Mononuclear cell (primary cell): Measurements from ENCODE around the gene SPESP1. TPM values are rescaled to one million over a fixed set of nuclear protein-coding genes. Genes with fewer than 3 reads are reported as not detected.
"Not testable (repeated sequence)": the region's sequence is repeated elsewhere in the genome, so short reads cannot be mapped to it uniquely, and the experiment has no call there.

ENCODE experiments used
- H3K27me3 ChIP-seq: 2 replicates; pipeline ENCODE4 v1.6.0; 2011; ENCODE audit warnings: low read length, control low read depth; ENCODE audit not compliant: insufficient read depth
- H3K4me1 ChIP-seq: 2 replicates; pipeline ENCODE4 v1.5.1; 2011; ENCODE audit warnings: mild to moderate bottlenecking, low read length, control low read depth; ENCODE audit not compliant: insufficient read depth
- H3K4me3 ChIP-seq: 2 replicates; pipeline ENCODE4 v1.5.1; 2011; ENCODE audit warnings: mild to moderate bottlenecking, low read length, moderate library complexity
- H3K9me3 ChIP-seq: 2 replicates; pipeline ENCODE4 v1.5.1; 2011; ENCODE audit warnings: low read depth, mild to moderate bottlenecking, control low read depth, low read length
- total RNA-seq: library from RNA; depleted of rRNA; stranded (reverse); fragments of >200 nt; gene quantifications from one replicate; pipeline ENCODE4 v1.2.3, GENCODE V29; 2012

Gene SPESP1
- total RNA-seq, 1 donor, result 0.21 TPM

GRCh38 chr15:68933001-68933400 lies 2.7 kb downstream of the SPESP1 start:
- Histone ChIP-seq H3K4me1 (no peaks in the 10 kb centered on the region), H3K27me3 (no peaks in the 10 kb centered on the region), H3K4me3 (no peak overlapping the region), H3K9me3 (no peaks in the 10 kb centered on the region)

- H3K4me1 ChIP-seq, result no peaks in the 10 kb centered on the region
- no peak overlapping the region for H3K4me3 ChIP-seq
- H3K27me3 ChIP-seq, result no peaks in the 10 kb centered on the region
- H3K9me3 ChIP-seq, result no peaks in the 10 kb centered on the region
Observed at GRCh38 chr15:68934341-68934740, 4.0 kb downstream of the SPESP1 start.

DNA sequence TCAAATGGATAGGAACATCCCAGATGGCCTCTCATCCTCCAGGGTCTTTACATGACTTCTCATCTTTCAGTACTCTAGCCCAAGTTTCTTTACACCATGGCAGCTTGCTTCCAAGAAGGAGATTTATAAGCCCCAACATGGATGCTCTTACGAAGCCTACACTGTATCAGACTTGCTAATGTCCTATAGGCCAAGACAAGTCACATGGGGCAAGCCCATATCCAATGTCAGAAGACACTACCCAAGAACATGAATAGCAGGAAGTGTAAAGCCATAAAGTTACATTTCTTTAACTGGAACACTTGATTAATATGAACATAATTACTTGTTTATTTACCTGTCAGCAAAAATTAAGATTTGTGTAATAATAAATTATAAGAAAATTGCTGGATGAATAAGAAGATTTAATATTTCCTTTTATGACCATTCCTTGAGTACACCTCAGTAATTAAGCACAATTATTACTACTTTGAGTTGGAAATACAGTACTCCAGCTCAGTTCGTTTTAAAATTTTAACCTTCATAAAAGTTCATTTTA lies 5.1 kb downstream of the SPESP1 start:
- no peaks in the 10 kb centered on the region for H3K27me3 ChIP-seq
- no peaks in the 10 kb centered on the region for H3K9me3 ChIP-seq

GRCh38 chr15:68939501-68939900 lies 9.2 kb downstream of the SPESP1 start:
- Histone ChIP-seq H3K4me1 (no peaks in the 10 kb centered on the region), H3K4me3 (no peak overlapping the region), H3K9me3 (no peaks in the 10 kb centered on the region), H3K27me3 (peaks cover 10% of the 10 kb centered on the region)

More for the DNA sequence above, 5.1 kb downstream of the SPESP1 start:
- Histone ChIP-seq H3K4me1 (no peaks in the 10 kb centered on the region), H3K4me3 (no peak overlapping the region)

DNA sequence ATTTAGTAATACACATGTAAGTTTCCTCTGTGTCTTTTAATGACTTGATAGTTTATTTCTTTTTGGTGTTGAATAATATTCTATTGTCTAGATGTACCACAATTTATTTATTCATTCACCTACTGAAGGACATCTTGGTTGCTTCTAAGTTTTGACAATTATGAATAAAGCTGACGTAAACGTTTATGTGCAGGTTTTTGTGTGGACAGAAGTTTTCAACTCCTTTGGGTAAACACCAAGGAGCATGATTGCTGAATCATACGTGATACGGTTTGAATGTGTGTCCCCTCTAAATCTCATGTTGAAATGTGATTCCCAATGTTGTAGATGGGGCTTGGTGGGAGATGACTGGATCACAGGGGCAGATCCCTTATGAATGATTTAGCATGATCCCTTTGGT lies 21.5 kb downstream of the SPESP1 start:
- H3K4me3 ChIP-seq, result no peak overlapping the region
- H3K27me3 ChIP-seq, result no peaks in the 10 kb centered on the region
- no peaks in the 10 kb centered on the region for H3K4me1 ChIP-seq
- H3K9me3 ChIP-seq, result no peaks in the 10 kb centered on the region

DNA sequence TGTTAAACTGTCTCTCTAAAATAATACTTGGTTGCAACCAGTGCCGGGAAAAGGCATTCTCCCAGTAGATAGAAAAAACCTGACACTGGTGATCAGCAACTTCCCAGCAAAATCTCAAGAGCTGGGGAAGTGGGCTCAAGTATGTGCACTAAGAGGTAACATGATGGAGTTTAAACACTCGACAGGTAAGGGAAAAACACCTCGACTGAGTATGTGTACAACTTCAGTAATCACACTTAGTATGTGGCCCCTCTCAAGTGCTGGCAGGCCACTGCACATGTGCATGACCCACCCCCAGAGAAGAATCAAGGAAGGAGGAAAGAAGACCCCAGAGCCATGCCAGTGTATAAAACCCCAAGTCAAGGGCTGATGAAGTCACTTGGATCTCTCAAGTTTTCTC lies 27.4 kb downstream of the SPESP1 start:
- peaks cover 3% of the 10 kb centered on the region for H3K27me3 ChIP-seq
- no peaks in the 10 kb centered on the region for H3K4me1 ChIP-seq
- no peaks in the 10 kb centered on the region for H3K9me3 ChIP-seq
- no peak overlapping the region for H3K4me3 ChIP-seq

GRCh38 chr15:68958597-68958996 lies 28.3 kb downstream of the SPESP1 start:
- peaks cover 3% of the 10 kb centered on the region for H3K27me3 ChIP-seq
- no peaks in the 10 kb centered on the region for H3K4me1 ChIP-seq
- H3K9me3 ChIP-seq, result no peaks in the 10 kb centered on the region
- no peak overlapping the region for H3K4me3 ChIP-seq

GRCh38 chr15:68962465-68962864 lies 32.1 kb downstream of the SPESP1 start:
- peaks cover 6% of the 10 kb centered on the region for H3K27me3 ChIP-seq
- no peaks in the 10 kb centered on the region for H3K4me1 ChIP-seq
- no peaks in the 10 kb centered on the region for H3K9me3 ChIP-seq
- no peak overlapping the region for H3K4me3 ChIP-seq

DNA sequence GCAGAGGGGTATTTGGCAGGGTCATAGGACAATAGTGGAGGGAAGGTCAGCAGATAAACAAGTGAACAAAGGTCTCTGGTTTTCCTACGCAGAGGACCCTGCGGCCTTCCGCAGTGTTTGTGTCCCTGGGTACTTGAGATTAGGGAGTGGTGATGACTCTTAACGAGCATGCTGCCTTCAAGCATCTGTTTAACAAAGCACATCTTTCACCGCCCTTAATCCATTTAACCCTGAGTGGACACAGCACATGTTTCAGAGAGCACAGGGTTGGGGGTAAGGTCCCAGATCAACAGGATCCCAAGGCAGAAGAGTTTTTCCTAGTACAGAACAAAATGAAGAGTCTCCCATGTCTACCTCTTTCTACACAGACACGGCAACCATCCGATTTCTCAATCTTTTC lies 33.4 kb downstream of the SPESP1 start:
- H3K4me3 ChIP-seq, H3K4me1 ChIP-seq, H3K27me3 ChIP-seq, H3K9me3 ChIP-seq: not testable (repeated sequence)

GRCh38 chr15:68966996-68967395 lies 36.7 kb downstream of the SPESP1 start:
- H3K4me1 ChIP-seq, result no peaks in the 10 kb centered on the region
- peaks cover 20% of the 10 kb centered on the region for H3K9me3 ChIP-seq
- H3K4me3 ChIP-seq, result no peak overlapping the region
- H3K27me3 ChIP-seq, result peaks cover 4% of the 10 kb centered on the region

GRCh38 chr15:68967948-68968347 lies 37.6 kb downstream of the SPESP1 start:
- Histone ChIP-seq H3K9me3 (peaks cover 20% of the 10 kb centered on the region), H3K27me3 (peaks cover 7% of the 10 kb centered on the region), H3K4me1 (no peaks in the 10 kb centered on the region), H3K4me3 (no peak overlapping the region)

DNA sequence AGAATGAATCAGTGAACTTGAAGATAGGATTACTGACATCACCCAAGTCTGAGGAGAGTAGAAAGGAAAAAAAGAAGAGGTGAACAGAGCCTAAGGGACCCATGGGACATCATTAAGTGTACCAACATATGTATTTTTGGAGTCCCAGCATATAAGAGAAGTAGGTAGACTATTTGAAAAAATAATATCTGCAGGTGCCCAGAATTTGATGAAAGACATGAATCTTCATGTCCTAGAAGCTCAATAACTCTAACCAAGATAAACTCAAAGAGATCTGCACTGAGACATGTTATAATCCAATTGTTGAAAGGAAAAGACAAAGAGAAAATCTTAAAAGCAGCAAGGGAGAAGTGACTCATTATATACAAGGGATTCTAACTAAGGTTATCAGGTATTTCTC lies 39.0 kb downstream of the SPESP1 start:
- Histone ChIP-seq H3K4me3 (no peak overlapping the region), H3K9me3 (peaks cover 20% of the 10 kb centered on the region), H3K27me3 (peaks cover 7% of the 10 kb centered on the region), H3K4me1 (no peaks in the 10 kb centered on the region)

- Histone ChIP-seq H3K9me3 (peaks cover 20% of the 10 kb centered on the region), H3K4me1 (no peaks in the 10 kb centered on the region)
Observed at GRCh38 chr15:68972201-68973065, 42.1 kb downstream of the SPESP1 start.

DNA sequence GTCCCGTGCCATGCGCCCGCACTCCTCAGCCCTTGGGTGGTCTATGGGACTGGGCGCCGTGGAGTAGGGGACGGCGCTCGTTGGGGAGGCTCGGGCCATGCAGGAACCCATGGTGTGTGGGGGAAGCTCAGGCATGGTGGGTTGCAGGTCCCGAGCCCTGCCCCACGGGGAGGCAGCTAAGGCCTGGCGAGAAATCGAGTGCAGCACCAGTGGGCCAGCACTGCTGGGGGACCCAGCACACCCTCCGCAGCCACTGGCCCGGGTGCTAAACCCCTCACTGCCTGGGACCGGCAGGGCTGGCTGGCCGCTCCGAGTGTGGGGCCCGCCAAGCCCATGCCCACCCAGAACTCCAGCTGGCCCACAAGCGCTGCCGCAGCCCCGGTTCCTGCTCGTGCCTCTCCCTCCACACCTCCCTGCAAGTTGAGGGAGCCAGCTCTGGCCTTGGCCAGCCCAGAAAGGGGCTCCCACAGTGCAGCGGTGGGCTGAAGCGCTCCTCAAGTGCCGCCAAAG lies 45.4 kb downstream of the SPESP1 start:
- H3K27me3 ChIP-seq, H3K4me3 ChIP-seq, H3K9me3 ChIP-seq, H3K4me1 ChIP-seq: not testable (repeated sequence)

More at GRCh38 chr15:68972201-68973065, 42.1 kb downstream of the SPESP1 start:
- Histone ChIP-seq H3K4me3 (no peak overlapping the region), H3K27me3 (peaks cover 4% of the 10 kb centered on the region)

DNA sequence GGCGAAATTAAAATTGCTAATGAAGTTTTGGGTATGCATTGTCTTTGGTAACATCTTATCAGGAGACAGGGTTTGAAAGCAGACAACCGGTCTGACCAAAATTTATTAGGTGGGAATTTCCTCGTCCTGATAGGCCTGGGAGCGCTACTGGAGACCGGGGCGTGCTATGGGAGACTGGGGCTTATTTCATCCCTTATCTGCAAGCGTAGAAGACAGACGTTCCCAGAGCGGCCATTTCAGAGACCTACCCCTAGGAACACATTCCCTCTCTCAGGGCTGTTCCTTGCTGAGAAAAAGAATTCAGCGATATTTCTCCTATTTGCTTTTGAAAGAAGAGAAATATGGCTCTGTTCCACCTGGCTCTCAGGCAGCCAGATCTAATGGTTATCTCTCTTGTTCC lies 47.1 kb downstream of the SPESP1 start:
- not testable (repeated sequence) for H3K9me3 ChIP-seq, H3K4me3 ChIP-seq, H3K27me3 ChIP-seq, H3K4me1 ChIP-seq

- H3K4me3 ChIP-seq, result no peak overlapping the region
- no peaks in the 10 kb centered on the region for H3K4me1 ChIP-seq
- H3K9me3 ChIP-seq, result no peaks in the 10 kb centered on the region
- H3K27me3 ChIP-seq, result peaks cover 2% of the 10 kb centered on the region
Observed at GRCh38 chr15:68979006-68979405, 48.7 kb downstream of the SPESP1 start.
